A549 (cell line): ENCODE data around the gene GNAS-AS1. TPM values are rescaled to one million over a fixed set of nuclear protein-coding genes. Genes with fewer than 3 reads are reported as not detected.

Source experiments
- ATAC-seq, 2 experiments: fragments of 200-7000 bp in 1 of 2; fragments of >200 bp in 1 of 2; cut with Nextera tagmentation in 1 of 2; cut with Tn5 transposase in 1 of 2; 3 replicates each; pipeline versions ENCODE4 v1.8.0 to v1.9.1; 2018 to 2020; ENCODE audit warnings: mild to moderate bottlenecking in 1 of 2, moderate library complexity in 1 of 2
- CTCF ChIA-PET: fragments of 300-600 bp; sonication (Branson Sonifier 250); formaldehyde crosslinking; extraction: SDS; loops from one replicate; lab custom pipeline; 2021; ENCODE audit warnings: antibody characterized with exemption, inconsistent platforms; lab: Yijun Ruan, JAX
- POLR2A ChIA-PET: fragments of 350-600 bp; formaldehyde crosslinking; extraction: SDS; loops from one replicate; lab custom pipeline; 2021; ENCODE audit warnings: antibody characterized with exemption, inconsistent platforms; lab: Yijun Ruan, JAX
- DNase-seq, 2 experiments: peaks; one replicate each; pipeline versions ENCODE4 v3.0.0 to v3.0.0-alpha.2; 2011 to 2016; ENCODE audit warnings: low read depth in 1 of 2, low spot score in 1 of 2
- FAIRE-seq: peaks from 2 replicates; lab custom pipeline; 2011; peaks lifted over from hg19 to GRCh38; lab: Jason Lieb, UNC
- H3K27ac ChIP-seq, 2 experiments: fragments of >200 bp; sonication (Bioruptor Twin); formaldehyde crosslinking; 3 replicates each; pipeline ENCODE4 v1.5.1; 2016 to 2017
- H3K4me1 ChIP-seq: fragments of >200 bp; sonication (Bioruptor Twin); formaldehyde crosslinking; 3 replicates; pipeline ENCODE4 v1.6.1; 2016
- H3K4me2 ChIP-seq: fragments of >200 bp; sonication (Bioruptor Twin); formaldehyde crosslinking; 3 replicates; pipeline ENCODE4 v1.6.1; 2016
- H3K4me3 ChIP-seq: fragments of >200 bp; sonication (Bioruptor Twin); formaldehyde crosslinking; 3 replicates; pipeline ENCODE4 v1.5.1; 2016
- H3K9me3 ChIP-seq: fragments of >200 bp; sonication (Bioruptor Twin); formaldehyde crosslinking; 3 replicates; pipeline ENCODE4 v1.6.1; 2016
- CBX8 ChIP-seq: fragments of 200-600 bp; sonication (generic); IDR thresholded peaks from 2 replicates; pipeline ENCODE4 v1.6.1; 2016
- CHD2 ChIP-seq: fragments of 150-350 bp; IDR thresholded peaks from 2 replicates; pipeline ENCODE4 v1.6.1; 2014; ENCODE audit warnings: low read length; ENCODE audit not compliant: partially characterized antibody
- EHF ChIP-seq: fragments of 250-450 bp; sonication (Bioruptor Pico); IDR thresholded peaks from 2 replicates; pipeline ENCODE4 v1.5.0; 2020; ENCODE audit warnings: mild to moderate bottlenecking
- EP300 ChIP-seq, 2 experiments: fragments of >200 bp; sonication (Bioruptor Twin); formaldehyde crosslinking; IDR thresholded peaks; 2 replicates in 1 of 2; 3 replicates in 1 of 2; pipeline ENCODE4 v1.6.1; 2016 to 2017
- ESRRA ChIP-seq: fragments of 150-350 bp; IDR thresholded peaks from 2 replicates; pipeline ENCODE4 v1.6.1; 2014; ENCODE audit warnings: mild to moderate bottlenecking, low read length, borderline replicate concordance
- FOSL2 ChIP-seq, 2 experiments: fragments of 450-650 bp in 1 of 2; fragments of >200 bp in 1 of 2; sonication (Bioruptor Twin) in 1 of 2; formaldehyde crosslinking; IDR thresholded peaks; 2 replicates each; pipeline versions ENCODE4 v1.5.0 to v1.6.1; 2016 to 2020; ENCODE audit warnings: mild to moderate bottlenecking in 1 of 2, moderate library complexity in 1 of 2
- FOXS1 ChIP-seq: fragments of 250-450 bp; sonication (Bioruptor Pico); IDR thresholded peaks from 2 replicates; pipeline ENCODE4 v1.5.0; 2020; ENCODE audit warnings: mild to moderate bottlenecking, moderate library complexity
- GATA3 ChIP-seq: IDR thresholded peaks from 2 replicates; pipeline ENCODE4 v1.6.1; 2012; ENCODE audit warnings: borderline replicate concordance
- HOXA7 ChIP-seq: fragments of 250-450 bp; sonication (Bioruptor Pico); IDR thresholded peaks from 2 replicates; pipeline ENCODE4 v1.5.0; 2020; ENCODE audit warnings: mild to moderate bottlenecking, moderate library complexity
- HOXB13 ChIP-seq: fragments of 250-450 bp; sonication (Bioruptor Pico); IDR thresholded peaks from 2 replicates; pipeline ENCODE4 v1.5.0; 2020; ENCODE audit warnings: low read depth, mild to moderate bottlenecking, moderate library complexity
- HOXB5 ChIP-seq: fragments of 250-450 bp; sonication (Bioruptor Pico); IDR thresholded peaks from 2 replicates; pipeline ENCODE4 v1.5.0; 2020; ENCODE audit warnings: mild to moderate bottlenecking, moderate library complexity
- JUN ChIP-seq, 2 experiments: fragments of >200 bp; sonication (Bioruptor Twin); formaldehyde crosslinking; IDR thresholded peaks; 2 replicates in 1 of 2; 3 replicates in 1 of 2; pipeline ENCODE4 v1.6.1; 2016 to 2017
- JUNB ChIP-seq: fragments of >200 bp; sonication (Bioruptor Twin); formaldehyde crosslinking; IDR thresholded peaks from 2 replicates; pipeline ENCODE4 v1.6.1; 2016
- MAFK ChIP-seq: fragments of 450-650 bp; IDR thresholded peaks from 2 replicates; pipeline ENCODE4 v1.6.1; 2014; ENCODE audit not compliant: partially characterized antibody
- MAZ ChIP-seq: fragments of 150-350 bp; IDR thresholded peaks from 2 replicates; pipeline ENCODE4 v1.6.1; 2014; ENCODE audit warnings: antibody characterized with exemption, low read depth, low read length, borderline replicate concordance
- NPAS2 ChIP-seq: fragments of 250-450 bp; sonication (Bioruptor Pico); IDR thresholded peaks from 2 replicates; pipeline ENCODE4 v1.8.0; 2022; ENCODE audit warnings: mild to moderate bottlenecking, moderate library complexity, borderline replicate concordance
- POLR2A ChIP-seq: IDR thresholded peaks from 2 replicates; pipeline ENCODE4 v1.6.1; 2012; ENCODE audit warnings: mild to moderate bottlenecking, low read length
- RAD21 ChIP-seq, 2 experiments: fragments of >200 bp in 1 of 2; sonication (Bioruptor Twin) in 1 of 2; formaldehyde crosslinking in 1 of 2; IDR thresholded peaks in 1 of 2; conservative IDR thresholded peaks in 1 of 2; 2 replicates in 1 of 2; 3 replicates in 1 of 2; pipeline ENCODE4 v1.6.1; 2012 to 2018; ENCODE audit warnings: inconsistent platforms in 1 of 2
- RARB ChIP-seq: fragments of 250-450 bp; sonication (Bioruptor Pico); IDR thresholded peaks from 2 replicates; pipeline ENCODE4 v1.8.0; 2021; ENCODE audit warnings: mild to moderate bottlenecking, moderate library complexity
- RCOR1 ChIP-seq: fragments of 150-350 bp; IDR thresholded peaks from 2 replicates; pipeline ENCODE4 v1.6.1; 2014; ENCODE audit warnings: antibody characterized with exemption, low read length, low read depth
- RFX5 ChIP-seq: fragments of 450-650 bp; IDR thresholded peaks from 2 replicates; pipeline ENCODE4 v1.7.1; 2014; ENCODE audit warnings: antibody characterized with exemption, mild to moderate bottlenecking, moderate library complexity
- RNF2 ChIP-seq: fragments of 200-600 bp; sonication (generic); IDR thresholded peaks from 2 replicates; pipeline ENCODE4 v1.6.1; 2016; ENCODE audit warnings: low read depth, mild to moderate bottlenecking, antibody characterized with exemption, moderate library complexity, borderline replicate concordance
- SMC3 ChIP-seq: fragments of >200 bp; sonication (Bioruptor Twin); formaldehyde crosslinking; IDR thresholded peaks from 3 replicates; pipeline ENCODE4 v1.6.1; 2018; ENCODE audit warnings: inconsistent platforms
- ZFP36 ChIP-seq: fragments of 450-650 bp; IDR thresholded peaks from 2 replicates; pipeline ENCODE4 v1.6.1; 2014; ENCODE audit warnings: borderline replicate concordance; ENCODE audit not compliant: partially characterized antibody
- ZSCAN20 ChIP-seq: fragments of 250-450 bp; sonication (Bioruptor Pico); IDR thresholded peaks from 2 replicates; pipeline ENCODE4 v1.8.0; 2022; ENCODE audit warnings: mild to moderate bottlenecking, moderate library complexity
- WGBS: methylation state at CpG from one replicate; pipeline ENCODE4 v1.1.6; 2017; ENCODE audit errors: missing lambda C conversion rate; 5-methylcytosine and 5-hydroxymethylcytosine counted together
- polyA plus RNA-seq, 4 experiments: library from polyadenylated mRNA; depleted of rRNA in 3 of 4; stranded (reverse); fragments of >200 nt; fragmentation: RNase III in 1 of 4; extraction: RNeasy Plus Mini Kit Qiagen cat#74134 plus additional on column Dnase treatment in 1 of 4; gene quantifications; 2 replicates in 3 of 4; 3 replicates in 1 of 4; pipeline ENCODE4 v1.2.3, GENCODE V29; 2011 to 2017
- TF ChIP-seq, protein P1 (sequence below): IDR thresholded peaks from 2 replicates; pipeline ENCODE4 v1.6.1; 2012; ENCODE audit warnings: low read depth, borderline replicate concordance
- TF ChIP-seq, protein P2 (sequence below): fragments of >200 bp; sonication (Bioruptor Twin); formaldehyde crosslinking; IDR thresholded peaks from 3 replicates; pipeline ENCODE4 v1.6.1; 2016
- TF ChIP-seq, protein P3 (sequence below): fragments of 250-450 bp; sonication (Bioruptor Pico); IDR thresholded peaks from 2 replicates; pipeline ENCODE4 v1.5.0; 2021; ENCODE audit warnings: mild to moderate bottlenecking, moderate library complexity, borderline replicate concordance
- TF ChIP-seq, protein P4 (sequence below): fragments of 250-450 bp; sonication (Bioruptor Pico); IDR thresholded peaks from 2 replicates; pipeline ENCODE4 v1.5.0; 2020; ENCODE audit warnings: low read depth, mild to moderate bottlenecking, moderate library complexity
- TF ChIP-seq, protein P5 (sequence below): IDR thresholded peaks from 2 replicates; pipeline ENCODE4 v1.6.1; 2012

The GNAS-AS1 gene
- polyA plus RNA-seq, 2 of the 4 experiments (the other 2 are of a cell fraction), result not detected

DNA sequence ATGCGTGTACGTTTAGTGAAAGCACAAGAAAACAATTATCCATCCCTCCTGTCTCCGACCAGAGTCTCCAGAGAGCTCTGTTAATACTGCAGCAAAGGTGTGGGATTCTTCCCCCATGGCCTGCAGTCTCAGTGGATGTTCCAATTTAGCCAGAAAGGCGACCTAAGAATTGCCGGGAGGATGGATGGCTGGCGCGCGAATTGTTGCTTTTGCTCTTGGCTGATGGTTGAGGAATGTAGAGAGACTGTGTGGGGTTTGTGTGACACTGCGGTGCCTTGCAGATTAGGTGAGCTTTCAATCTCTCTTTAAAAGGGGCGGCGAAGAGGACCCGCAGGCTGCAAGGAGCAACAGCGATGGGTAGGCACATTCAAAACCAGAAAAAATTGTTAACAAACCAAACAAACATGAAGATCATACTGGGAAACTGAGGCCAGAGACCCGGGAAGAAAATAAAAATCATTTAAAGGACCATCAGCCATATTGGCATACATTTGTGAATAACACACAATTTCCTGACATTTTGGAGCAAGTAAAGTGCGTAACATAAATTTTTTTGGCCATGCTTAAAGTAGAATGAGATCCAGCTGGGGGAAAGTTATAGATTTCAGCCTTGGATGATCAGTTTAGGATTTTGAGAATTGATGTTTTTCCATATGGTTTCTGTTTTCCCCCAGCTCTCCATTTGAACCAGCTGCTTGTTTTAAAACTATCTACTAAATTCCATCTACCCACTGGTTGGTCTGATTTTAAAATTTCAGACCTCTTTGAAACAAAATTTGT is 48.1 kb upstream of the GNAS-AS1 start:
- H3K4me2 ChIP-seq, result no peak overlapping the region
- no peak overlapping the region for H3K4me3 ChIP-seq
- ATAC-seq (no peak), FAIRE-seq (no peak), DNase-seq (no peak)
- H3K9me3 ChIP-seq, result no peaks in the 10 kb centered on the region
- POLR2A ChIA-PET, result no interaction called here
- H3K4me1 ChIP-seq, result peaks cover 30% of the 10 kb centered on the region
- no peak overlapping the region for H3K27ac ChIP-seq
- CTCF ChIA-PET, result interaction anchor here (0.6 to 1.6 kb wide), 2 partner anchors 29 to 95 kb away, joined by 3 to 7 read pairs; no protein-coding TSS in a partner anchor
- TF ChIP-seq JUNB (no peak), CBX8 (no peak), POLR2A (no peak), MAFK (no peak), SMC3 (no peak), FOXS1 (CRISPR knock-in tag) (no peak), GATA3 (no peak), HOXB5 (CRISPR knock-in tag) (no peak), MAZ (no peak), NPAS2 (no peak), EHF (no peak), RNF2 (no peak), ESRRA (no peak)
- TF ChIP-seq, protein P1, sequence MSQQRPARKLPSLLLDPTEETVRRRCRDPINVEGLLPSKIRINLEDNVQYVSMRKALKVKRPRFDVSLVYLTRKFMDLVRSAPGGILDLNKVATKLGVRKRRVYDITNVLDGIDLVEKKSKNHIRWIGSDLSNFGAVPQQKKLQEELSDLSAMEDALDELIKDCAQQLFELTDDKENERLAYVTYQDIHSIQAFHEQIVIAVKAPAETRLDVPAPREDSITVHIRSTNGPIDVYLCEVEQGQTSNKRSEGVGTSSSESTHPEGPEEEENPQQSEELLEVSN, result no peak
- TF ChIP-seq, protein P2, sequence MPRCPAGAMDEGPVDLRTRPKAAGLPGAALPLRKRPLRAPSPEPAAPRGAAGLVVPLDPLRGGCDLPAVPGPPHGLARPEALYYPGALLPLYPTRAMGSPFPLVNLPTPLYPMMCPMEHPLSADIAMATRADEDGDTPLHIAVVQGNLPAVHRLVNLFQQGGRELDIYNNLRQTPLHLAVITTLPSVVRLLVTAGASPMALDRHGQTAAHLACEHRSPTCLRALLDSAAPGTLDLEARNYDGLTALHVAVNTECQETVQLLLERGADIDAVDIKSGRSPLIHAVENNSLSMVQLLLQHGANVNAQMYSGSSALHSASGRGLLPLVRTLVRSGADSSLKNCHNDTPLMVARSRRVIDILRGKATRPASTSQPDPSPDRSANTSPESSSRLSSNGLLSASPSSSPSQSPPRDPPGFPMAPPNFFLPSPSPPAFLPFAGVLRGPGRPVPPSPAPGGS, result no peak
- TF ChIP-seq, protein P3, sequence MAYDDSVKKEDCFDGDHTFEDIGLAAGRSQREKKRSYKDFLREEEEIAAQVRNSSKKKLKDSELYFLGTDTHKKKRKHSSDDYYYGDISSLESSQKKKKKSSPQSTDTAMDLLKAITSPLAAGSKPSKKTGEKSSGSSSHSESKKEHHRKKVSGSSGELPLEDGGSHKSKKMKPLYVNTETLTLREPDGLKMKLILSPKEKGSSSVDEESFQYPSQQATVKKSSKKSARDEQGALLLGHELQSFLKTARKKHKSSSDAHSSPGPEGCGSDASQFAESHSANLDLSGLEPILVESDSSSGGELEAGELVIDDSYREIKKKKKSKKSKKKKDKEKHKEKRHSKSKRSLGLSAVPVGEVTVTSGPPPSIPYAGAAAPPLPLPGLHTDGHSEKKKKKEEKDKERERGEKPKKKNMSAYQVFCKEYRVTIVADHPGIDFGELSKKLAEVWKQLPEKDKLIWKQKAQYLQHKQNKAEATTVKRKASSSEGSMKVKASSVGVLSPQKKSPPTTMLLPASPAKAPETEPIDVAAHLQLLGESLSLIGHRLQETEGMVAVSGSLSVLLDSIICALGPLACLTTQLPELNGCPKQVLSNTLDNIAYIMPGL (CRISPR knock-in tag), result no peak
- WGBS, result 89% methylated on average over 15 of the region's 15 CpGs

DNA sequence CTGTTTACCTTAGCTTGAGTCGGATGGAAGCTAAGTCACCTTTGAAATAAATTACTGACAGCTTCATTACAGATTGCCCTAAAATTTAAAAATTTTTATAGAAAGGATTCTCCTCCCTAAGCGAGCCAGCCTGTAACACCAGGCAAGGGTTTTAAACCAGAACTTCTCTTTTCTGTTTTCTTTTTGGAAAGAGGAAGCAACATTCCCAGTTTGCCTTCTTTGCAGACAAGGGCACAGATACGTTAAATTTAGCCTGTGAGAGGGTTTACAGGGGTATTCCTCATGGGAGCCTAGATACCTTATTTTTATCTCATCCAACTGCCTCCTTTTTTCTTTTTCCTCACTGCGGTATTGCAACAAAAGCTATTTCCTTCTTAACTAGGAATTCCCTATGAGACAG is 46.8 kb upstream of the GNAS-AS1 start:
- WGBS, result 89% methylated on average over 4 of the region's 4 CpGs
- no peak for ATAC-seq
- ChIA-PET POLR2A (no interaction called here), CTCF (interaction anchor here (1.0 to 1.6 kb wide), 2 partner anchors 27 to 558 kb away, joined by 5 to 7 read pairs; no protein-coding TSS in a partner anchor)
- H3K27ac ChIP-seq, result no peak overlapping the region
- H3K9me3 ChIP-seq, result no peaks in the 10 kb centered on the region
- TF ChIP-seq RARB (CRISPR knock-in tag), result no peak
- TF ChIP-seq RAD21 (conservative IDR thresholded peaks at IDR 0.05 in 1 of 2, IDR thresholded peaks at IDR 0.05 in 1 of 2), result no peak
- no peak for TF ChIP-seq RFX5
- TF ChIP-seq JUNB, result no peak
- no peak for TF ChIP-seq CHD2
- TF ChIP-seq RCOR1, result no peak
- TF ChIP-seq, protein P4, sequence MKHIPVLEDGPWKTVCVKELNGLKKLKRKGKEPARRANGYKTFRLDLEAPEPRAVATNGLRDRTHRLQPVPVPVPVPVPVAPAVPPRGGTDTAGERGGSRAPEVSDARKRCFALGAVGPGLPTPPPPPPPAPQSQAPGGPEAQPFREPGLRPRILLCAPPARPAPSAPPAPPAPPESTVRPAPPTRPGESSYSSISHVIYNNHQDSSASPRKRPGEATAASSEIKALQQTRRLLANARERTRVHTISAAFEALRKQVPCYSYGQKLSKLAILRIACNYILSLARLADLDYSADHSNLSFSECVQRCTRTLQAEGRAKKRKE (CRISPR knock-in tag), result no peak
- TF ChIP-seq HOXB13 (CRISPR knock-in tag), result no peak
- TF ChIP-seq FOSL2 (IDR thresholded peaks at IDR 0.05), result no peak
- no peak for TF ChIP-seq FOSL2 (CRISPR knock-in tag; IDR thresholded peaks at IDR 0.05)
- no peak for TF ChIP-seq ZSCAN20 (CRISPR knock-in tag)
- TF ChIP-seq, protein P5, sequence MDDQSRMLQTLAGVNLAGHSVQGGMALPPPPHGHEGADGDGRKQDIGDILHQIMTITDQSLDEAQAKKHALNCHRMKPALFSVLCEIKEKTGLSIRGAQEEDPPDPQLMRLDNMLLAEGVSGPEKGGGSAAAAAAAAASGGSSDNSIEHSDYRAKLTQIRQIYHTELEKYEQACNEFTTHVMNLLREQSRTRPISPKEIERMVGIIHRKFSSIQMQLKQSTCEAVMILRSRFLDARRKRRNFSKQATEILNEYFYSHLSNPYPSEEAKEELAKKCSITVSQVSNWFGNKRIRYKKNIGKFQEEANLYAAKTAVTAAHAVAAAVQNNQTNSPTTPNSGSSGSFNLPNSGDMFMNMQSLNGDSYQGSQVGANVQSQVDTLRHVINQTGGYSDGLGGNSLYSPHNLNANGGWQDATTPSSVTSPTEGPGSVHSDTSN, result no peak
- TF ChIP-seq ZFP36, result no peak
- no peak for TF ChIP-seq JUN (IDR thresholded peaks at IDR 0.05)
- no peak for TF ChIP-seq HOXA7 (CRISPR knock-in tag)
- no peak for TF ChIP-seq EP300 (IDR thresholded peaks at IDR 0.05)
- no peak for TF ChIP-seq RNF2
- TF ChIP-seq MAFK, result no peak
- FAIRE-seq, result no peak
- H3K4me3 ChIP-seq, result no peak overlapping the region
- peaks cover 37% of the 10 kb centered on the region for H3K4me1 ChIP-seq
- no peak overlapping the region for H3K4me2 ChIP-seq
- no peak for DNase-seq
